ENCODE measurements around the gene EIPR1. TPM values are rescaled to one million over a fixed set of nuclear protein-coding genes. Genes with fewer than 3 reads are reported as not detected.

Gene EIPR1
- total and polyA plus RNA-seq, 2 donors (not counting 1 experiment from before 2014, with no cell fraction given), result 22.3 to 23.9 TPM

DNA sequence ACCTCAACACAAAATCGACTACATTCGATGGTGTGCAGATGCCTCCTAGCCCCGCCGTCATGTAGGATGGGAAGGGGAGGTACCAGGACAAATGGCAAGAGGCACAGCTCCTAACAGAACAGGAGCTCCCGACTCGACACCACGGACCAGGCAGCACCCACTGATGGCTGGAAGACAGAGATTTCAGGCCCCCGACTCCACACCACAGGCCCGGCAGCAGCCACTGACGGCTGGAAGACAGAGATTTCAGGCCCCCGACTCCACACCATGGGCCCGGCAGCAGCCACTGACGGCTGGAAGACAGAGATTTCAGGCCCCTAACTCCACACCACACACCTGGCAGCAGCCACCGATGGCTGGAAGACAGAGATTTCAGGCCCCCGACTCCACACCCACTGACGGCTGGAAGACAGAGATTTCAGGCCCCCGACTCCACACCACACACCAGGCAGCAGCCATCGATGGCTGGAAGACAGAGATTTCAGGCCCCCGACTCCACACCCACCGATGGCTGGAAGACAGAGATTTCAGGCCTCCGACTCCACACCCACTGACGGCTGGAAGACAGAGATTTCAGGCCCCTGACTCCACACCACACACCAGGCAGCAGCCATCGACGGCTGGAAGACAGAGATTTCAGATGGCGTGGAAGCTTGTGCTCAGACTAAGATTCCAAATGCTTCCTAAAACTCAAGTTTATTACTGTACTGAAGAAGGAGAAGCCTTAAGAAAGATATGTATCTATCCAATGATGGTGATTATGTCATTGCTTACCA lies 135.5 kb downstream of the EIPR1 start:
- Histone ChIP-seq H3K4me1 (ENCODE audit: control insufficient read depth, extremely low read depth, insufficient read depth, low read length) (no peaks in the 10 kb centered on the region), H2AFZ (ENCODE audit: low read length) (no peak overlapping the region), H3K27me3 (ENCODE audit: control insufficient read depth, insufficient read depth, low read length) (no peaks in the 10 kb centered on the region), H4K20me1 (ENCODE audit: control insufficient read depth, extremely low read depth, insufficient read depth, low read length) (no peaks in the 10 kb centered on the region), H3K4me2 (ENCODE audit: extremely low read depth, insufficient read depth, low read length) (no peak overlapping the region), H3K27ac (ENCODE audit: insufficient read depth, low read length) (no peak overlapping the region), H3K4me3 (replicated peaks in 1 of 4; ENCODE audit: control extremely low read depth in 1 of 4, insufficient read depth in 1 of 4, low read depth in 3 of 4, low read length in 4 of 4) (no peak overlapping the region), H3K79me2 (ENCODE audit: control insufficient read depth, insufficient read depth, low read length) (no peaks in the 10 kb centered on the region), H3K36me3 (ENCODE audit: control insufficient read depth, insufficient read depth, low read length) (no peaks in the 10 kb centered on the region), H3K9ac (ENCODE audit: insufficient read depth, low read length) (no peak overlapping the region), H3K9me3 (ENCODE audit: control insufficient read depth, insufficient read depth, low read depth, low read length) (no peaks in the 10 kb centered on the region)
- DNase-seq (ENCODE audit: low read depth in 2 of 2), result no peak
- TF ChIP-seq, protein P1, sequence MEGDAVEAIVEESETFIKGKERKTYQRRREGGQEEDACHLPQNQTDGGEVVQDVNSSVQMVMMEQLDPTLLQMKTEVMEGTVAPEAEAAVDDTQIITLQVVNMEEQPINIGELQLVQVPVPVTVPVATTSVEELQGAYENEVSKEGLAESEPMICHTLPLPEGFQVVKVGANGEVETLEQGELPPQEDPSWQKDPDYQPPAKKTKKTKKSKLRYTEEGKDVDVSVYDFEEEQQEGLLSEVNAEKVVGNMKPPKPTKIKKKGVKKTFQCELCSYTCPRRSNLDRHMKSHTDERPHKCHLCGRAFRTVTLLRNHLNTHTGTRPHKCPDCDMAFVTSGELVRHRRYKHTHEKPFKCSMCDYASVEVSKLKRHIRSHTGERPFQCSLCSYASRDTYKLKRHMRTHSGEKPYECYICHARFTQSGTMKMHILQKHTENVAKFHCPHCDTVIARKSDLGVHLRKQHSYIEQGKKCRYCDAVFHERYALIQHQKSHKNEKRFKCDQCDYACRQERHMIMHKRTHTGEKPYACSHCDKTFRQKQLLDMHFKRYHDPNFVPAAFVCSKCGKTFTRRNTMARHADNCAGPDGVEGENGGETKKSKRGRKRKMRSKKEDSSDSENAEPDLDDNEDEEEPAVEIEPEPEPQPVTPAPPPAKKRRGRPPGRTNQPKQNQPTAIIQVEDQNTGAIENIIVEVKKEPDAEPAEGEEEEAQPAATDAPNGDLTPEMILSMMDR (conservative IDR thresholded peaks at IDR 0.05 in 1 of 2, IDR thresholded peaks at IDR 0.05 in 1 of 2; ENCODE audit: low read depth in 1 of 2, low read length in 2 of 2), result no peak
- TF ChIP-seq EZH2 (IDR thresholded peaks at IDR 0.05; ENCODE audit: low read length, missing control alignments), result no peak

DNA sequence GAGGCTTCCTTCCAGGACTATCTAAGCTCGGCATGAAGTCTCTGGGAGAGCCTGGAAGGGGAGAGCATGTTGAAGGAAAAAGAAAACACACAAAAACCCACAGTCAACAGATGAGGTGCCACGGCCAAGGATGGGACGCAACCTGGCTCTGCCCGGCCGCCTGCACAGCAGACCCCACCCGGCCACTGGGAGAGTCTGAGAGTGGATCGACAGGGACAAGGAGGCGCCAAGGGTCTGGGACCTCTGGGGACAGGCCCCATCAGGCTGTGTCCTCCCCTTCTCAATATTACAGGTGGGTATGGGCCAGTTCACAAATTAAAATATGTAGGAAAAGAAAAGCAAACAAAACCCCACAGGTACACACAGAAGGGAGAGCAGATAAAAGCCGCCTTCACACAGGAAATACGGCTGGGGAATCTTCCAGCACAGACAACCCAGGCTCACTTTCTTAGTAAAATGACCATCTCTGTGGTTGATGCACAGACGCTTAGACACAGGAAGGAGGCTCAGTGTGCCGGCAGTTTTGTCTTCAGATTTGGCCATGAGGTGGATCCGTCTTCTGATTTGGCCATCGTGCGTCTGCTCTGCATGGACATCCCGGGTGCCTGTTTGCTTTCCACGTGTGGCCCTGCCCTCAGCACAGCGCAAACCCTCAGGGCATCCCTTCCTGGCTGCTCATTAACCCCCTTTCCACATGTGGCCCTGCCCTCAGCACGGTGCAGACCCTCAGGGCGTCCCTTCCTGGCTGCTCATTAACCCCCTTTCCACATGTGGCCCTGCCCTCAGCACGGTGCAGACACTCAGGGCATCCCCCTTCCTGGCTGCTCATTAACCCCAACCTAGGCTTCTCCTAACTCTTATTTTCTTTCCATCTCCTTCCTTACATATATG lies 138.4 kb downstream of the EIPR1 start:
- TF ChIP-seq, protein P1 (conservative IDR thresholded peaks at IDR 0.05 in 1 of 2, IDR thresholded peaks at IDR 0.05 in 1 of 2; ENCODE audit: low read depth in 1 of 2, low read length in 2 of 2), result no peak
- TF ChIP-seq EZH2 (IDR thresholded peaks at IDR 0.05; ENCODE audit: low read length, missing control alignments), result no peak
- Histone ChIP-seq H3K79me2 (ENCODE audit: control insufficient read depth, insufficient read depth, low read length) (no peaks in the 10 kb centered on the region), H2AFZ (ENCODE audit: low read length) (no peak overlapping the region)

DNA sequence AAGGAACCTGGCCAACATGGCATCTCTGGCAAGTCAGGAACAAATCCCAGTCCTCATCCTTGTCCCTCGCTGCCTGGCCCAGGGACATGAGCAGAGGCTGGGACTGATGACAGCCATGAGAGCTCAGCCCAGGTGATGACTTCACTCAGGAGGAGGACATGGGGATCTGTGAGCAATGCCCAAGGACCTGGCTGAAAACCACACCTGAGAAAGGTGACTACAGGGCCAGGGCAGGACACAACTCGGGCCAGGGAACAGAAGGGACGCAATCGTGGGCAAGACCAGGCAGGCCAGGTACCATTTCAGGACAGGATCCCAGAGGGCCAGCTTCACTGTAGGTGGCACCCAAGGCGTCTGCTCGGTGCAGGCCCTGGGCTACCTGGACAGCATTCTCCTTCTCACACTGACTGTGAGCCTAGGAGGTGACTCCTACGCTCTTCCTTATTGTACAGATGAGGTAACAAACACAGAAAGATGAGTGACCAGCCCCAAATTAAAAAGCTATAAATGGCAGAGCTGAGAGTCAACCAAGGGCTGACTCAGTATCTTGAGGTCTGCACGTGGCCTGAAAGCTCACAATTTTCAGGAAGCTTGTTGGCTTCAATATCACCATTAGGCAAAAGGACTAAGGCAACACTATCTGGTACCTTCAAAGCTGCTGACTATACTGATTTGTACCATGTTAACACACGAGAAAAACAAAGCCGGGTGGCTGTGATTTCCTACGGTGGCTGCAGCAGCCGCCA lies 141.1 kb downstream of the EIPR1 start:
- Histone ChIP-seq H3K4me2 (ENCODE audit: extremely low read depth, insufficient read depth, low read length) (no peak overlapping the region), H3K79me2 (ENCODE audit: control insufficient read depth, insufficient read depth, low read length) (no peaks in the 10 kb centered on the region), H3K27me3 (ENCODE audit: control insufficient read depth, insufficient read depth, low read length) (no peaks in the 10 kb centered on the region), H3K9me3 (ENCODE audit: control insufficient read depth, insufficient read depth, low read depth, low read length) (no peaks in the 10 kb centered on the region), H3K27ac (ENCODE audit: insufficient read depth, low read length) (no peak overlapping the region), H4K20me1 (ENCODE audit: control insufficient read depth, extremely low read depth, insufficient read depth, low read length) (no peaks in the 10 kb centered on the region), H3K4me1 (ENCODE audit: control insufficient read depth, extremely low read depth, insufficient read depth, low read length) (no peaks in the 10 kb centered on the region), H3K4me3 (replicated peaks in 1 of 4; ENCODE audit: control extremely low read depth in 1 of 4, insufficient read depth in 1 of 4, low read depth in 3 of 4, low read length in 4 of 4) (no peak overlapping the region), H2AFZ (ENCODE audit: low read length) (no peak overlapping the region), H3K9ac (ENCODE audit: insufficient read depth, low read length) (no peak overlapping the region), H3K36me3 (ENCODE audit: control insufficient read depth, insufficient read depth, low read length) (no peaks in the 10 kb centered on the region)
- no peak for TF ChIP-seq EZH2 (IDR thresholded peaks at IDR 0.05; ENCODE audit: low read length, missing control alignments)
- TF ChIP-seq, protein P1 (conservative IDR thresholded peaks at IDR 0.05 in 1 of 2, IDR thresholded peaks at IDR 0.05 in 1 of 2; ENCODE audit: low read depth in 1 of 2, low read length in 2 of 2), result no peak
- no peak for DNase-seq (ENCODE audit: low read depth in 2 of 2)

More for the DNA sequence above, 138.4 kb downstream of the EIPR1 start:
- Histone ChIP-seq H3K4me1 (ENCODE audit: control insufficient read depth, extremely low read depth, insufficient read depth, low read length) (no peaks in the 10 kb centered on the region), H3K27me3 (ENCODE audit: control insufficient read depth, insufficient read depth, low read length) (no peaks in the 10 kb centered on the region), H3K4me3 (replicated peaks in 1 of 4; ENCODE audit: control extremely low read depth in 1 of 4, insufficient read depth in 1 of 4, low read depth in 3 of 4, low read length in 4 of 4) (no peak overlapping the region), H3K36me3 (ENCODE audit: control insufficient read depth, insufficient read depth, low read length) (no peaks in the 10 kb centered on the region), H3K27ac (ENCODE audit: insufficient read depth, low read length) (no peak overlapping the region), H3K9ac (ENCODE audit: insufficient read depth, low read length) (no peak overlapping the region), H4K20me1 (ENCODE audit: control insufficient read depth, extremely low read depth, insufficient read depth, low read length) (no peaks in the 10 kb centered on the region), H3K9me3 (ENCODE audit: control insufficient read depth, insufficient read depth, low read depth, low read length) (no peaks in the 10 kb centered on the region), H3K4me2 (ENCODE audit: extremely low read depth, insufficient read depth, low read length) (no peak overlapping the region)
- no peak for DNase-seq (ENCODE audit: low read depth in 2 of 2)
